Skeletal muscle satellite cell (primary cell): ENCODE data around the gene TRIM50.

ENCODE experiments used
- H3K27me3 ChIP-seq: 2 replicates; pipeline ENCODE4 v1.7.0; 2013; ENCODE audit warnings: low read length; ENCODE audit not compliant: control insufficient read depth, insufficient read depth
- H3K36me3 ChIP-seq: 2 replicates; pipeline ENCODE4 v1.7.0; 2013; ENCODE audit warnings: mild to moderate bottlenecking, control low read depth, low read length; ENCODE audit not compliant: insufficient read depth
- H3K4me1 ChIP-seq: 2 replicates; pipeline ENCODE4 v1.7.0; 2013; ENCODE audit warnings: low read length; ENCODE audit not compliant: control insufficient read depth, insufficient read depth
- H3K4me2 ChIP-seq: 2 replicates; pipeline ENCODE4 v1.7.0; 2013; ENCODE audit warnings: mild to moderate bottlenecking, low read length
- H3K4me3 ChIP-seq: 2 replicates; pipeline ENCODE4 v1.7.0; 2013; ENCODE audit warnings: low read length
- H3K9ac ChIP-seq: 2 replicates; pipeline ENCODE4 v1.7.0; 2013; ENCODE audit warnings: mild to moderate bottlenecking, low read depth, low read length, moderate library complexity
- H3K9me3 ChIP-seq: replicated peaks from 2 replicates; pipeline ENCODE4 v1.7.0; 2013; ENCODE audit warnings: mild to moderate bottlenecking, control low read depth, low read length

TRIM50 gene

DNA sequence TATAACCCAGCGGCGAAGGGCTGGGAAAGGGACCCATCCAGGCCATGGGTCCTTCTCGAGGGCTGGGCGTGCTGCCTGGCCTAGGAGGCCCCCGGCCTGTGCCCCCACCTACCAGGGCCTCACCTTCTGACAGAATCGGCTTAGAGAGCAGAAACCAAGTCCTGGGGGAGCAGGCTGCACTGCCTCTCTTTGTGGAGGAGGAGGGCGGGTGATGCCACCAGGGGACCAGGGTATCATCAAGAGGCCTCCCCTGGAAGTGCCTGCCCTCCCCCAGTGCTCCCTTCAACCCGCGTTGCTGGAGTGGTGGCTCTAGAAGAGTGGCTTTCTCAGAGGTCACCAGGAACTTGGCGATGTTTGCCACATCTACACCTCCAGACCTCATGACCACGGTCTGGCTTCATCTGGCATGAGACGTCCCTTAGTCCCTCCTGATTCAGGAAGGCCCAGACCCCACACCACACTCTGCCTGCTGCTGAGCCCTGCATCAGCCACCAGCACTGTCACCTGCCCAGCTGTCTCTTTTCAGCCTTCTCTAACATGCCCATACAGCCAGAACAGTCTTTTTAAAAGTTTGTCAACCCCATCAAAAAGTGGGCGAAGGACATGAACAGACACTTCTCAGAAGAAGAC is 32.0 kb upstream of the TRIM50 start:
- Histone ChIP-seq H3K27me3 (peaks cover 29% of the 10 kb centered on the region), H3K36me3 (no peaks in the 10 kb centered on the region), H3K4me3 (no peak overlapping the region), H3K9me3 (no peaks in the 10 kb centered on the region), H3K9ac (no peak overlapping the region), H3K4me1 (peaks cover 13% of the 10 kb centered on the region), H3K4me2 (no peak overlapping the region)

- Histone ChIP-seq H3K27me3 (peaks cover 30% of the 10 kb centered on the region), H3K4me2 (no peak overlapping the region), H3K36me3 (no peaks in the 10 kb centered on the region), H3K9me3 (no peaks in the 10 kb centered on the region), H3K9ac (no peak overlapping the region), H3K4me1 (peaks cover 13% of the 10 kb centered on the region), H3K4me3 (no peak overlapping the region)
Measured at GRCh38 chr7:73359306-73359705, 31.4 kb upstream of the TRIM50 start.

DNA sequence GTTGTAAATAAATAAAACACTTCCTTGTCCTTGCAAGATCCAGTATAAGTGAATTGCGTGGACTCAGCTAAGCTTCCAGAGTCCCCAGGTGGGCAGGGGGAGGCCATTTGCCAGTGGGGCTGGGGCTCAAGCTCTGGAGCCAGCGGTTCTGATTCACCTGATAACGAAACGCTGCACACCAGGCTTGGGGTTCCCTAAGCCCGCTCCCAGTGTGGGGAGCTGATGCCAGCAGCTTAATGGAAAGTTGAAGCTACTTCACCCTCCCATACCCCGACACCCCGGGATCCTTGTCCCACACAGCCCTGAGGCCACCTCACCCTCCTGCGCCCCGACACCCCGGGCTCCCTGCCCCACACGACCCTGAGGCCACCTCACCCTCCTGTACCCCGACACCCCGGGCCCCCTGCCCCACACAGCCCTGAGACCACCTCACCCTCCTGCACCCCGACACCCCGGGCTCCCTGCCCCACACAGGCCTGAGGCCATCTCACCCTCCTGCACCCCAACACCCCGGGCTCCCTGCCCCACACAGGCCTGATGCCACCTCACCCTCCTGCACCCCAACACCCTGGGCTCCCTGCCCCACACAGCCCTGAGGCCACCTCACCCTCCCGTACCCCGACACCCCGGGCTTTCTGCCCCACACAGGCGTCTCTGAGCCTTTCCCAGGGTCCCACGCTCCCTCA is 30.9 kb upstream of the TRIM50 start:
- Histone ChIP-seq H3K27me3 (peaks cover 27% of the 10 kb centered on the region), H3K4me1 (peaks cover 13% of the 10 kb centered on the region), H3K36me3 (no peaks in the 10 kb centered on the region), H3K4me2 (peak overlapping the region; percentile 77), H3K9ac (peak overlapping the region; percentile 27), H3K9me3 (no peaks in the 10 kb centered on the region), H3K4me3 (no peak overlapping the region)

DNA sequence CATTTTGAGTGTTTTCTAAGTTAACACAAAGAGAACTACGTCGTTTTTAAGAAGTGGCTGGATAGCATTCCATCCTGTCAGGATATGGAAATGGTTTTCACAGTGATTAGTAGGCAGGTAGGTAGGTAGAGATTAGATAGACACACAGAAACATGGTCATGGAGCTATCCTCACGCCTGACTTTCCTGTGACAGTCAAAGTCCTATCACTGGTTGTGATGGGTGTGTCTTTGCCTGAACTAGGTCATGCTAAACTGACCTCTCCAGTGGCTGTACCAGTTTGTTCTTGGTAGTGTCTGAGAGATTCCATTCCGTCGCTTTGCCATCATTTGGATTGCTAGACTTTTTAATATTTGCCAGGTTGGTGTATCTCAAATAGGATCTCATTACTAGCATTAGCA is 28.3 kb upstream of the TRIM50 start:
- no peak overlapping the region for H3K4me2 ChIP-seq
- H3K27me3 ChIP-seq = peaks cover 26% of the 10 kb centered on the region

DNA sequence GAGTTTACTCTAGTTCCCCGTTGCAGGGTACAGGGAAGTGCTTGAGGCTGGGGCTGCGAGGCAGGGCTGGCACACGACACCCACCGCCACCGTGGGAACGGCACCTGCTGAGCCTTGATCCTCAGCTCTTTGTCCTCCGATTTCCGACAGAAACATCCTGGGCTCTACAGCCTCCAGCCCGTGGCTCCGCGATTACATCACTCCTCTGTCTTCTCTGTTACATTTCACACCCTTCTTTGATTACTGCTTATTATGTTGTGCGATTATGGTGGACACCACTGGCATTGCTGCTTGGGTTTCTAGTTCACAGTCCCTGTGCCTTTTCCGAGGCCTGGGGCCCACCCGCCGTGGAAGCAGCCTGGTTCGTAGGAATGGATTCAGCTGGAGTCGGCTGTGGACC is 26.9 kb upstream of the TRIM50 start:
- Histone ChIP-seq H3K4me1 (peaks cover 13% of the 10 kb centered on the region), H3K9ac (no peak overlapping the region), H3K36me3 (no peaks in the 10 kb centered on the region), H3K9me3 (no peaks in the 10 kb centered on the region), H3K27me3 (peaks cover 26% of the 10 kb centered on the region), H3K4me2 (no peak overlapping the region), H3K4me3 (no peak overlapping the region)

More for the DNA sequence above, 28.3 kb upstream of the TRIM50 start:
- Histone ChIP-seq H3K4me3 (no peak overlapping the region), H3K9ac (no peak overlapping the region), H3K9me3 (no peaks in the 10 kb centered on the region), H3K4me1 (peaks cover 13% of the 10 kb centered on the region), H3K36me3 (no peaks in the 10 kb centered on the region)

GRCh38 chr7:73354196-73354595 is 26.3 kb upstream of the TRIM50 start:
- H3K27me3 ChIP-seq = peaks cover 26% of the 10 kb centered on the region
- H3K9ac ChIP-seq = no peak overlapping the region
- H3K9me3 ChIP-seq = no peaks in the 10 kb centered on the region
- H3K4me3 ChIP-seq = no peak overlapping the region
- no peaks in the 10 kb centered on the region for H3K36me3 ChIP-seq
- H3K4me1 ChIP-seq = peaks cover 13% of the 10 kb centered on the region
- no peak overlapping the region for H3K4me2 ChIP-seq

DNA sequence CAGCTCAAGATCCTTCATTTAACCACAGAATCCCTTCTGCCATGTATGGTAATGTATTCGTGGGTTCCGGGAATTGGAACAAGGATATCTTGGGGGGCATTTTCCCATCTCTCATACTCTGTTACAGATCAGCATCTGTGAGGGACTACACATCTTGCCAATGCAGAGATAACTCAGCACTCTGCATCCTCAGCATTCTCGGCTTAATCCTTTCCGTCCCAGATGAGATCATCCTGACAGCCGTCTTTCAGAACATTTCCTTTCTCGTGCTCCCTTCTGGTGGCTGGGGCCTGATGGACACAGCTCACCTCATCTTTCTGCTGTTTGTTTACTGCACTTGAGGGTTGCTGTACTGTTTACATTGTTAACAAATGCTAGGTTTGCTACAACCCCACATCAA is 25.4 kb upstream of the TRIM50 start:
- Histone ChIP-seq H3K9ac (no peak overlapping the region), H3K4me1 (peaks cover 8% of the 10 kb centered on the region), H3K9me3 (no peaks in the 10 kb centered on the region), H3K27me3 (peaks cover 30% of the 10 kb centered on the region), H3K4me2 (no peak overlapping the region), H3K36me3 (no peaks in the 10 kb centered on the region), H3K4me3 (no peak overlapping the region)

GRCh38 chr7:73352784-73353183 is 24.9 kb upstream of the TRIM50 start:
- Histone ChIP-seq H3K4me1 (peaks cover 4% of the 10 kb centered on the region), H3K36me3 (no peaks in the 10 kb centered on the region), H3K4me2 (no peak overlapping the region), H3K27me3 (peaks cover 33% of the 10 kb centered on the region), H3K4me3 (no peak overlapping the region), H3K9me3 (no peaks in the 10 kb centered on the region), H3K9ac (no peak overlapping the region)

GRCh38 chr7:73351447-73352167 is 23.7 kb upstream of the TRIM50 start:
- Histone ChIP-seq H3K36me3 (no peaks in the 10 kb centered on the region), H3K9ac (no peak overlapping the region), H3K27me3 (peaks cover 38% of the 10 kb centered on the region), H3K4me3 (no peak overlapping the region), H3K4me1 (no peaks in the 10 kb centered on the region), H3K9me3 (no peaks in the 10 kb centered on the region), H3K4me2 (no peak overlapping the region)

DNA sequence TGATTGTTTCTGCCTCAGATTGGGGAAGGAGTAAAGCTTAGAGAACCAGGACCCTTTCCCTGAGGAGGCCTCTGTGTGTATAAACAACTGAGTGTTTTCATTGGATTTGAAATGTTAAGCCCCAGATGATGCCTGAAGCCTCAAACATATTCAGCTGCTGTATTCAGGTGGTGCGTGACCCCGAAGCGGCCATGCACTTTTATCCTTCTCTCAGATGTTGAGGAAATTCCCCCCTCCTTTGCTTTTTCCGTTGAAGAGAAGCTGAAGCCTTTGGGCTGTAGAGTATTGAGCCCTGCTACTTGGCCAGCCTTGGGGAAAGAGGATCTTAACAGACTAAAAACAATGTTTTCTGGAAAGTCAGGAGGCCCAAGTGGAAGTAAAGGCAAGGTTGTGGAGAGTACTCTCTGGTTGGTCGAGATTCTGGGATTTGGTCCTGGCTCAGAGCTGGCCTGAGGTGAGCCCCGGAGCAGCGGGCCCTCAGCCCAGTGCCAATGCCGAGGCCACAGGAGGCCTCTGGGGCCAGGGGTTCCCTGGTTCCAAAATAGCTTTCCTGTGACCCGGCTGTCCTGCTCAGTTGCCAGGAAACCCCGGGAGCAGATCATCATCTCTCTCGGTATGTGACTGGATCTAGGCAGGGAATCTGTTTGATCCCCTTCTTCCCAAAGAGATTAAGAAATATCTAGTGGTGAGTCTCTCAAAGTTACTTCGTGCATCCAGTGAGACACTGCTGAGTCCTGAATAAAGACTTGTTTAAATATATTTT is 22.6 kb upstream of the TRIM50 start:
- H3K9ac ChIP-seq = no peak overlapping the region
- H3K4me3 ChIP-seq = no peak overlapping the region
- no peaks in the 10 kb centered on the region for H3K4me1 ChIP-seq
- no peak overlapping the region for H3K4me2 ChIP-seq
- H3K36me3 ChIP-seq = no peaks in the 10 kb centered on the region
- no peaks in the 10 kb centered on the region for H3K9me3 ChIP-seq
- H3K27me3 ChIP-seq = peaks cover 44% of the 10 kb centered on the region

DNA sequence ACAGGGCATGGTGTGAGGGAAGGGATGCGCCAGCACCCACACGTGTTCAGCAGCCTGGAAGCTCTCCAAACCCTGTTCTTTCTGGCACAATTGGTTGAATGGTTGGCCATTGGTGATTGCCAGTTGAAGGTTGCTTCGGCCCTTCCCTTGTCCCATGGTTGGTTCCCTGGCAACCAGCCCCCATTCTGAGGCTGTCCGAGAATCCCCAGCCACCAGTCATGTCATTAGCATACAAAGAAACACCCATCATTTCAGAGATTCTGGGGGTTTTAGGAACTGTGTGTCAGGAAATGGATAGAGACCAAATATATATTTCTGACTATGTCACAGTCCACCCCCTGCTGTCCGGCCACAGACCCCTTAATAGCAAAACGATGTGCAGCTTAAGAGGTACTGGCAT is 21.9 kb upstream of the TRIM50 start:
- H3K9me3 ChIP-seq = no peaks in the 10 kb centered on the region
- no peak overlapping the region for H3K9ac ChIP-seq
- H3K27me3 ChIP-seq = peaks cover 37% of the 10 kb centered on the region
- no peak overlapping the region for H3K4me2 ChIP-seq
- H3K4me3 ChIP-seq = no peak overlapping the region
- H3K36me3 ChIP-seq = no peaks in the 10 kb centered on the region
- H3K4me1 ChIP-seq = no peaks in the 10 kb centered on the region
